CD4-positive, alpha-beta T cell treated with Interleukin-17A for 4 hours (primary cell): Measurements from ENCODE around the gene PNMA8C.
"Not testable (repeated sequence)": the region's sequence is repeated elsewhere in the genome, so short reads cannot be mapped to it uniquely, and the experiment has no call there.

Experiments
- DNase-seq: peaks from one replicate; pipeline ENCODE4 v3.0.0-alpha.2; 2020; ENCODE audit warnings: mixed read lengths

Gene PNMA8C

DNA sequence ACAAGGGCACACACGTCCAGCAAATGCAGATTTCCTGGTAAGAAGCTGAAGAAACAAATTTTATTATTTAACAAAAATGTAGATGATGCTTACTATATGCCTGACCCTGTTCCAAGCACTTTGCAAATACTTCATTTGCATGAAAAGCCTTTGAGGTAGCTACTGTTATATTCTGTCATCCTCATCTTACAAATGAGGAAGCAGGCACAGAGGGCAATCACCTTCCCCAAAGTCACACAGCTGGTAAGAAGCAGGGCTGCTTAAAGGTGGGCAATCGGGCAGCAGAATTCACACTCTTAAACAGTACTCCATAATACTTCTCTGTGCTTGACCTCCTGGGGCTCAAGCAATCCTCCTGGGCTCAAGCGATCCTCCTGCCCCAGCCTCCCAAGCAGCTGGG, 18.3 kb upstream of the PNMA8C start:
- DNase-seq = no peak

DNA sequence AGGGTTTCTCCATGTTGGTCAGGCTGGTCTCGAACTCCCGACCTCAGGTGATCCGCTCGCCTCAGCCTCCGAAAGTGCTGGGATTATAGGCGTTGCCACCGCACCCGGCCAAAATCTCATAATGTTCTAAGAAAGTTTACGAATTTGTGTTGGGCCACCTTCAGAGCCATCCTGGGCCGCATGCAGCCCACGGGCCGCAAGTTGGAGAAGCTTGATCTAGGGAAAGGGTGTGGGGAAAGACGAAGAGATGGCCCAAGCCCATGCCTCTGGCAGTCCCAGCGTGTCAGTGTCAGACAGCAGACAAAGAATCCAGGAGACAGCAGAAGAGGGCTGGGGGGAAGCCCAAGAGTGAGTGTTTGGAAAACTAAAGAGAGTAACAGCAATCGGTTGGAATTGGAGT, 17.3 kb upstream of the PNMA8C start:
- DNase-seq = no peak

GRCh38 chr19:46442808-46443450, 14.2 kb upstream of the PNMA8C start:
- no peak for DNase-seq

- DNase-seq = no peak
Measured at GRCh38 chr19:46441866-46442265, 13.1 kb upstream of the PNMA8C start.

DNA sequence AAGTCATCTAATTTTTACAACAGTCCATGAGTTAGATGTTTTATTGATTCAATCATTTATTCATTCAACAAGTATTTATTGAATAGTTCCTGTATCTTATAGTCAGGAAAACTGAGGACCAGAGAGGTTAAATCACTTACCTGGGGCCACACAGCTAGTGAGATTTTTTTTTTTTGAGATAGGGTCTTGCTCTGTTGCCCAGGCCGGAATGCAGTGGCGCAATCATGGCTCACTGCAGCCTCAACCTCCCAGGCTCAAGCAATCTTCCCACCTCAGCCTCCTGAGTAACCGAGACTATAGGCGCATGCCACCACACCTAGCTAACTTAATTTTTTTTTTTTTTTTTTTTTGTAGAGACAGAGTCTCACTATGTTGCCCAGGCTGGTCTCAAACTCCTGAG, 7.0 kb upstream of the PNMA8C start:
- DNase-seq = not testable (repeated sequence)

- DNase-seq = no peak
Measured at GRCh38 chr19:46435009-46435408, 6.3 kb upstream of the PNMA8C start.

GRCh38 chr19:46433470-46433869, 4.7 kb upstream of the PNMA8C start:
- not testable (repeated sequence) for DNase-seq

- no peak for DNase-seq
Measured at GRCh38 chr19:46431824-46432223, 3.1 kb upstream of the PNMA8C start.

- DNase-seq = no peak
Measured at GRCh38 chr19:46429999-46430398, 1.3 kb upstream of the PNMA8C start.

- DNase-seq = no peak
Measured at GRCh38 chr19:46427518-46428045, 1.2 kb downstream of the PNMA8C start.

GRCh38 chr19:46426506-46427162, 2.1 kb downstream of the PNMA8C start:
- DNase-seq = peak; percentile 29

- DNase-seq = no peak
Measured at GRCh38 chr19:46426035-46426505, 2.7 kb downstream of the PNMA8C start.

DNA sequence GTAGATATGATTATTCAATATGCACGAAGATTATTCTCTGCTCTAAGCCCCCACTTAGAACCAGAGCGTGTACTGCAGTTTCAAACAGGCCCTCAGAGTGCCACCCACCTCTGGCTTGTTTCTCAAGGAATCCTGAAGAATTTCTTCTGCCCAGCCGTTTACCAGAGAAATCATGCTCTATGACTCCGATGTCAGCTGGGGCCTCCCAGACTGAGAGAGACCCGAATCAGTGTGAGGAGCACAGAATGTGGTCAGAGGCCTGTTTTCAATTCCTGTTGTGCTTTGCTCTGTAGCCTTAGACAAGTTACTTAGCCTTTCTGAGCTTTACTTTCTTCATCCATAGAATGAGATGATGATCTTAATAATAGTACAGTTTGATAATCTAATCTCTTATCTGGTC, 5.5 kb downstream of the PNMA8C start:
- DNase-seq = no peak

DNA sequence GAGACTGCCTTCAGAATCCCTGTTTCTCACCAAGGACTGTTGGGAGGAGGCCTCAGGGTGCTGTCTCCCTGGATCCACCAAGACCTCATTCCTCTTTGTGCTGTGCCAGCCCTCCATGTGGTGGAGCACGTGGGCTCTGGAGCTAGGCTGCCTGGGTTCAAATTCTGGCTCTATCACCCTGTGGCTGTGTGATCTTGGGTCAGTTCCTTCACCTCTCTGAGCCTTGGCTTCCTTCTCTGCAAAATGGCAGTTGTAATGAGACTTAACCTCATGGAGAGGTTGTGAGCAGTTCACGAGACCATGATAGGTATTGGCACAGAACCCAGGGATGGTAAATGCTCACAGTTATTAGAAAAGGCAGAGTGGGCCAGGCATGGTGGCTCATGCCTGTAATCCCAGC, 6.4 kb downstream of the PNMA8C start:
- DNase-seq = no peak

GRCh38 chr19:46420056-46420455, 8.7 kb downstream of the PNMA8C start:
- DNase-seq = no peak

- peak; percentile 40 for DNase-seq
Measured at GRCh38 chr19:46415804-46416709, 12.7 kb downstream of the PNMA8C start.

DNA sequence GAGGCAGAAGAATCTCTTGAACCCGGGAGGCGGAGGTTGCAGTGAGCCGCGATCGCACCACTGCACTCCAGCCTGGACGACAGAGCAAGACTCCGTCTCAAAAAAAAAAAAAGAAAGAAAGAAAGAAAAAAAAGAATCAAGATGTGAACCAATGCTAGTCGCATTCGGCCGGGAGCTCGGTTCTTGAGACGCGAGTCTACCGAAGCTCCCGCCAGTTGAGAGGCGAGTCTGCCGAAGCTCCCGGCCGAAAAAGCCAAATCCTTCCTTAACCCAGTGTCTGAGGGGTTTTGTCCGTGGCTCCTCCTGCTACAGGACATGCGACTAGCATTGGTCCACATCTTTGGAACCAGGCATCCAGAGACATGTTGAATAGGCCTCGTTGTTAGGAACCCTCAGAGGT, 13.8 kb downstream of the PNMA8C start:
- DNase-seq = not testable (repeated sequence)

- no peak for DNase-seq
Measured at GRCh38 chr19:46413262-46414031, 15.3 kb downstream of the PNMA8C start, which contains the start of gene CCDC8. Gene CCDC8 (minus strand): TSS chr19:46413564. CDS start chr19:46412810, 754 bp downstream.

DNA sequence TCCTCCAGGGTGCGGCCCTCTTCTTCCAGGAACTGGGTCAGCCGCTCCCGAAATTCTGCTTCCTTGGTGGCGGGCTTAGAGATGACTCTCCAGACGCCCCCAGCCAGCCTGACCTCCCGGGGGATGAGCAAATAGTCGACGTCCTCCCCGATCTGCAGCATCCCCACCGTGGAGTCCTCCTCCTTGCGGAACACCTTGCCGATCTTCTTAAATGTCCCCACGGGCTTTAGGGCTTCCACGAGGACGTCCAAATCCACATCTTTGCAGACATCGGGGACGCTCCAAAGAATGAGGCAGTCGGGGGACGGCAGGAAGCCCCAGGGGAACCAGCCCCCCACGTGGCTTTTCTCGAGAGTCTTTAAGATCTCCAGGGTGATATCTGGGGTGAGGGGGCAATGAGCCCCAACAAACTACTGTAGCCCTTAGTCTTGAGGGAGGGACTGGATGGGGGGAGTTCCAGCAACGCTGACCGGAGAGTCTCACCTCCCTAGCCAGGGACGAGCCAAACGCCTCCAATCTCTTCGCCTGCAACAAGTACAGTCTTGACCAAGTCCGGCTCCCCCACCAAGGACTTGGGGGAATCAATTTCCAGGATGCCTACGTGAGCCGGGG, 16.0 kb downstream of the PNMA8C start:
- no peak for DNase-seq

- no peak for DNase-seq
Measured at GRCh38 chr19:46411925-46412649, 16.6 kb downstream of the PNMA8C start.
